Progenitor cell of endocrine pancreas (in vitro differentiated cells): ENCODE results near the gene NTHL1. TPM values are rescaled to one million over a fixed set of nuclear protein-coding genes. Genes with fewer than 3 reads are reported as not detected.

Source experiments
- DNase-seq: peaks from one replicate; pipeline ENCODE4 v3.0.0; 2021; ENCODE audit warnings: low spot score; ENCODE audit not compliant: unreplicated experiment
- H3K27ac Mint-ChIP-seq: 2 replicates; pipeline ENCODE4 v1.8.0; 2021; ENCODE audit warnings: mild to moderate bottlenecking, moderate library complexity, mixed read lengths
- H3K27me3 Mint-ChIP-seq: 2 replicates; pipeline ENCODE4 v1.8.0; 2021; ENCODE audit warnings: mixed read lengths
- H3K36me3 Mint-ChIP-seq: 2 replicates; pipeline ENCODE4 v1.8.0; 2022; ENCODE audit warnings: mixed read lengths; ENCODE audit not compliant: insufficient read depth
- H3K4me1 Mint-ChIP-seq: 2 replicates; pipeline ENCODE4 v1.8.0; 2021; ENCODE audit warnings: low read depth, mixed read lengths
- H3K4me3 Mint-ChIP-seq: 2 replicates; pipeline ENCODE4 v1.8.0; 2021; ENCODE audit warnings: low read depth, mild to moderate bottlenecking, moderate library complexity, mixed read lengths
- H3K9me3 Mint-ChIP-seq: 2 replicates; pipeline ENCODE4 v1.8.0; 2021; ENCODE audit warnings: low read depth, mixed read lengths
- total RNA-seq: library from RNA; stranded (reverse); gene quantifications from 2 replicates; pipeline ENCODE4 v1.2.1, GENCODE V29; 2021
- TF ChIP-seq, protein P1 (sequence below): fragments of 200-600 bp; sonication (generic); IDR thresholded peaks from one replicate; pipeline ENCODE4 v1.5.0; 2021; ENCODE audit warnings: antibody characterized with exemption, mild to moderate bottlenecking; ENCODE audit not compliant: unreplicated experiment

The NTHL1 gene
- total RNA-seq, 1 donor from 2014 or later, result 28.1 TPM

DNA sequence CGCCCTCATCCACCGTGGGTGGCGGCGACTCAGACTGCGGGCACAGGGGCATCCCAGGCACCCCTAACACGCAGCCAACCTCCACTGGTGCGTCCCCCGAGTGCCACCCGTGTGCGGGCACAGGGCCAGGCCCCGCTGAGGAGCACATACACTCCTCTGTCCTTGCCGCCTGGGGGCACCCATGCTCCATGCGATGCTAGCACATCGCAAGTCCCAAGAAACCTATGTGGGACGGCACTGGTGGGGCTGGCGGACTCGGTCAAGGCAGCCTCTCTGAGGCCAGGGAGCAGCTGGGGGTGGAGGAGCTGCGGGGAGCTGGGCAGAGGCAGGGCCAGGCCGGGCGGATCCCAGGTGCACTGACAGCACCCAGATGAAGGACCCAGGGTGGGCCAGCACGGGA, 42.0 kb downstream of the NTHL1 start:
- peaks cover 4% of the 10 kb centered on the region for H3K36me3 Mint-ChIP-seq
- no peak overlapping the region for H3K27ac Mint-ChIP-seq
- H3K9me3 Mint-ChIP-seq, result no peaks in the 10 kb centered on the region
- TF ChIP-seq, protein P1, sequence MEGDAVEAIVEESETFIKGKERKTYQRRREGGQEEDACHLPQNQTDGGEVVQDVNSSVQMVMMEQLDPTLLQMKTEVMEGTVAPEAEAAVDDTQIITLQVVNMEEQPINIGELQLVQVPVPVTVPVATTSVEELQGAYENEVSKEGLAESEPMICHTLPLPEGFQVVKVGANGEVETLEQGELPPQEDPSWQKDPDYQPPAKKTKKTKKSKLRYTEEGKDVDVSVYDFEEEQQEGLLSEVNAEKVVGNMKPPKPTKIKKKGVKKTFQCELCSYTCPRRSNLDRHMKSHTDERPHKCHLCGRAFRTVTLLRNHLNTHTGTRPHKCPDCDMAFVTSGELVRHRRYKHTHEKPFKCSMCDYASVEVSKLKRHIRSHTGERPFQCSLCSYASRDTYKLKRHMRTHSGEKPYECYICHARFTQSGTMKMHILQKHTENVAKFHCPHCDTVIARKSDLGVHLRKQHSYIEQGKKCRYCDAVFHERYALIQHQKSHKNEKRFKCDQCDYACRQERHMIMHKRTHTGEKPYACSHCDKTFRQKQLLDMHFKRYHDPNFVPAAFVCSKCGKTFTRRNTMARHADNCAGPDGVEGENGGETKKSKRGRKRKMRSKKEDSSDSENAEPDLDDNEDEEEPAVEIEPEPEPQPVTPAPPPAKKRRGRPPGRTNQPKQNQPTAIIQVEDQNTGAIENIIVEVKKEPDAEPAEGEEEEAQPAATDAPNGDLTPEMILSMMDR, result no peak
- no peaks in the 10 kb centered on the region for H3K27me3 Mint-ChIP-seq
- DNase-seq, result no peak
- no peak overlapping the region for H3K4me3 Mint-ChIP-seq
- peaks cover 21% of the 10 kb centered on the region for H3K4me1 Mint-ChIP-seq

DNA sequence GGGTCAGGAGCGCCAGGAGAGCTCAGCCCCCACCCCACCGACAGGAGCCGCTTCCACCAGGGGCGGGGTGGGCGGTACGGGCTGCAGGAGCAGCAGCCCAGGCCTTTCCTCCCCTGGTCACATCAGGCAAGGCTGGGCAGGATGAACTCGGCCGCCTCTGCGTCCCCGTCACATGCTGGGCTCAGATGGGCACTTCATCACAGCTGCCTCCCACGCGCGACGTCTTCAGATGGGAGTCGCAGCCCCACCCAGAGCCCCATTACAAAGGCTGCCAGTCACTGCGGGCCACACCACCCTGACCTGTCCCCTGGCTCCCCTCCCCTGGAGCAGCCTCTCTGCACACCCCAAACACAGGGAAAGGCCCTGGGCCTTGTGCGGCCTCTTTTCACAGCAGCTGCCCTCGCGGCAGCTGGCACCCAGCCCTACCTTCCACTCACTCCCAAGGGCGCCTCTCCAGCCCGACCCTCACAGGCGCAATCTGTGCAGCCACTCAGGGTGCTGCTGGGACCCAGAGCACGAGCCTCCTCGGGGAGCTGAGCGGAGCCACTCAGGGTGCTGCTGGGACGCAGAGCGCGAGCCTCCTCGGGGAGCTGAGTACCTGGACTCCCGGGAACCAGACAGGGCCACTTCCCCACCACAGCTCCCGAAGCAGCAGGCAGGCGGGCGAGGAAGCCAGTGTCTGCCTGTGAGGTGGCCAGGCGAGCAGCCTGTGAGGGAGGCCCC, 42.7 kb downstream of the NTHL1 start:
- Mint-ChIP-seq H3K4me1 (peaks cover 17% of the 10 kb centered on the region), H3K36me3 (peaks cover 4% of the 10 kb centered on the region), H3K4me3 (no peak overlapping the region), H3K27ac (no peak overlapping the region), H3K27me3 (no peaks in the 10 kb centered on the region), H3K9me3 (no peaks in the 10 kb centered on the region)
- TF ChIP-seq, protein P1, result no peak
- DNase-seq, result no peak

DNA sequence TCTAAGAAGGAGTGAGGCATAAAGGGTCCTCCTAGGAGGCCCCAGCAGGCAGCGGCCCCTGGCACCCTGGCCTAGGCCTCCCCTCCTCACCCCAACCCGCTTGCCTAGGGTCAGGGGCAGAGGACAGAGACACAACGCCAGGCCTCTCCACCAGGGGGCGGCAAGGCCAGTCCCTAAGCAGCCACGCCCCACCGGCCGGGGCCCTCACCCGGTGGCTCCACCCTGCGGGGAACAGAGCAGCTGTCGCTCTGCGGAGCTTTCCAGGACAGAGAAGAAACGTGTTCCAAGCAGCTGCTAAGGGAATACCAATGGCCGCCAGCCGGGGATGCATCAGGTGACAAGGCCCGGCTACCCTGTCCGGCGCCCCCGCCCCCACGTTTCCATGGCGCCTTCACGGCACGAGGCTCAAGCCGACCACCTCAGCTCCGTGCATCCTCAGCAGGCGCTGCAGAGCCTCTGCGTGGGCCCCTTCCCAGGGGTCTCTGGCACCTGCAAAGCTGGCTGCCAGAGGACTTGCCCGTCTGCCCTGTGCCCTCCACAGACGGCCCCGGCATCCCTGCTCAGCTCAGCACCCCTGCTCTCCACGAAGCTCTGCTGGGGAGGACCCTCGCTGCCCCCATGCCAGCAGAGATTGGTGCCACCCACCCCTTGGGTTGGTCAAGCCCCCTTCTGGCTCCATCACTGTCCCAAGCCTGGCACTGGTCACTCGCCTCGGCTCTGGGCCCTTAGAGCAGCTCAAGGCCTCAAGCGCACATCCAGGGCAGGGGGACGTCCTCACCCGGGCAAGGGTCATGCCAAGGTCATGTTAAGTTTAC, 43.6 kb downstream of the NTHL1 start:
- Mint-ChIP-seq H3K4me3 (no peak overlapping the region), H3K27ac (no peak overlapping the region), H3K27me3 (no peaks in the 10 kb centered on the region), H3K36me3 (peaks cover 4% of the 10 kb centered on the region), H3K4me1 (peaks cover 17% of the 10 kb centered on the region), H3K9me3 (no peaks in the 10 kb centered on the region)
- TF ChIP-seq, protein P1, result peak; percentile 97
- peak; percentile 93 for DNase-seq

DNA sequence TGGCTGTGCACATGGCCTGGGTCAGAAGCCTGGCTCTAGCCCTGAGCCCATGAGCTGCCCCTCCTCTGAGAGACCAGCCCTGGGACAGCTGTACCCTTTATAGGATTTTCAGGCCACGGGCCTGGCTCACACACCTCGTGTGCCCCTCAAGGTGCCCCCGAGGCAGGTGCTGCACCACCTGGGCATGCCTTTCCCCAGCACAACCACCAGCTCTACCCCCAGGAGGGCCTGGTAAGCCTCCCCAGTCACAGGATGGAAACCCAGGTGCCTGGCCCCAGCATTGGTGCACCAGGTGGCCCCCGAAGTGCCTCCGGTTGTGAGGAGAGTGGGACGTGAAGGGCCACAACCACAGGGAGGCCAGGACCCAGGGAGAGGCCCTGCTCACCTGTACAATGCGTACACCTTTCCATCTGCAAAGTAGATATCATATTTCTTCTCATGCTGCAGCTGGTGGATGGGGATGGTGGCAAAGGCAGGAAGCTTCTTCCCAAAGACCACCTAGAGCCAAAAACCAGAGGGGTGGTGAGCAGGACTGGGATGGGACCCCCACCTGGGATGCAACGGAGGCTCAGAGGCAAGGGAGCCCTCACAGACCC, 44.3 kb downstream of the NTHL1 start:
- H3K9me3 Mint-ChIP-seq, result no peaks in the 10 kb centered on the region
- no peak overlapping the region for H3K4me3 Mint-ChIP-seq
- H3K4me1 Mint-ChIP-seq, result peaks cover 11% of the 10 kb centered on the region
- DNase-seq, result no peak
- H3K27me3 Mint-ChIP-seq, result no peaks in the 10 kb centered on the region
- TF ChIP-seq, protein P1, result no peak
- H3K36me3 Mint-ChIP-seq, result peaks cover 4% of the 10 kb centered on the region
- no peak overlapping the region for H3K27ac Mint-ChIP-seq
